HL-60 (cell line): ENCODE results near the gene OR2H2.

Experiments used
- DNase-seq, 2 experiments: peaks; one replicate each; pipeline ENCODE4 v3.0.0-alpha.2; 2010 to 2020; ENCODE audit warnings: low read depth in 1 of 2, low spot score in 1 of 2
- H3K27ac ChIP-seq: fragments of 250-450 bp; sonication (Bioruptor Pico); replicated peaks from 2 replicates; pipeline ENCODE4 v1.5.1; 2020; ENCODE audit warnings: mild to moderate bottlenecking, moderate library complexity
- H3K27me3 ChIP-seq: fragments of 250-450 bp; sonication (Bioruptor Pico); 2 replicates; pipeline ENCODE4 v1.5.1; 2021; ENCODE audit warnings: mild to moderate bottlenecking, moderate library complexity; ENCODE audit not compliant: insufficient read depth, poor library complexity, severe bottlenecking
- H3K4me3 ChIP-seq: replicated peaks from 2 replicates; pipeline ENCODE4 v1.5.1; 2011; ENCODE audit warnings: mild to moderate bottlenecking, control low read depth, low read length; ENCODE audit not compliant: insufficient read depth
- GABPA ChIP-seq: IDR thresholded peaks from 2 replicates; pipeline ENCODE4 v1.6.1; 2012; ENCODE audit warnings: low read depth
- POLR2AphosphoS5 ChIP-seq: IDR thresholded peaks from 2 replicates; pipeline ENCODE4 v1.6.1; 2012; ENCODE audit warnings: low read depth
- SPI1 ChIP-seq: IDR thresholded peaks from 2 replicates; pipeline ENCODE4 v1.6.1; 2012; ENCODE audit warnings: low read depth, mild to moderate bottlenecking, borderline replicate concordance
- TF ChIP-seq, protein P1 (sequence below): IDR thresholded peaks from 2 replicates; pipeline ENCODE4 v1.6.1; 2012; ENCODE audit warnings: low read depth; ENCODE audit not compliant: insufficient replicate concordance
- TF ChIP-seq, protein P2 (sequence below): IDR thresholded peaks from one replicate; pipeline ENCODE4 v1.5.1; 2011; ENCODE audit warnings: low read length, control low read depth, inconsistent platforms; ENCODE audit not compliant: insufficient read depth

The OR2H2 gene

DNA sequence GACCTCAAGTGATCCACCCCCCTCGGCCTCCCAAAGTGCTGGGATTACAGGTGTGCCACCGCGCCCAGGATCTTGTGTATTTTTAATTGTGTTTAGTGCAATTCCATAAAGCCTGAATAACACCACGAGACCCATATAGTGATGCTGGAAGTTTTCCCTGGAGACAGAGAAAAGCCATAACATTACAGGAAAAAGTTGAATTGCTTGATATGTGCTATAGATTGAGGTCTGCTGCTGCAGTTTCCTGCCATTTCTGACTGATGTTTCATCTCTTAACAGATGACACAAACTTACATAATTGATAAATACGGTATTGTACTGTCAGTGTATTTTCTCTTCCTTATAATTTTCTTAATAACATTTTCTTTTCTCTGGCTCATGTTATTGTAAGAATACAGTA is 18.1 kb upstream of the OR2H2 start:
- H3K27me3 ChIP-seq, result peaks cover 3% of the 10 kb centered on the region
- DNase-seq, result no peak
- no peak overlapping the region for H3K27ac ChIP-seq
- TF ChIP-seq, protein P1, sequence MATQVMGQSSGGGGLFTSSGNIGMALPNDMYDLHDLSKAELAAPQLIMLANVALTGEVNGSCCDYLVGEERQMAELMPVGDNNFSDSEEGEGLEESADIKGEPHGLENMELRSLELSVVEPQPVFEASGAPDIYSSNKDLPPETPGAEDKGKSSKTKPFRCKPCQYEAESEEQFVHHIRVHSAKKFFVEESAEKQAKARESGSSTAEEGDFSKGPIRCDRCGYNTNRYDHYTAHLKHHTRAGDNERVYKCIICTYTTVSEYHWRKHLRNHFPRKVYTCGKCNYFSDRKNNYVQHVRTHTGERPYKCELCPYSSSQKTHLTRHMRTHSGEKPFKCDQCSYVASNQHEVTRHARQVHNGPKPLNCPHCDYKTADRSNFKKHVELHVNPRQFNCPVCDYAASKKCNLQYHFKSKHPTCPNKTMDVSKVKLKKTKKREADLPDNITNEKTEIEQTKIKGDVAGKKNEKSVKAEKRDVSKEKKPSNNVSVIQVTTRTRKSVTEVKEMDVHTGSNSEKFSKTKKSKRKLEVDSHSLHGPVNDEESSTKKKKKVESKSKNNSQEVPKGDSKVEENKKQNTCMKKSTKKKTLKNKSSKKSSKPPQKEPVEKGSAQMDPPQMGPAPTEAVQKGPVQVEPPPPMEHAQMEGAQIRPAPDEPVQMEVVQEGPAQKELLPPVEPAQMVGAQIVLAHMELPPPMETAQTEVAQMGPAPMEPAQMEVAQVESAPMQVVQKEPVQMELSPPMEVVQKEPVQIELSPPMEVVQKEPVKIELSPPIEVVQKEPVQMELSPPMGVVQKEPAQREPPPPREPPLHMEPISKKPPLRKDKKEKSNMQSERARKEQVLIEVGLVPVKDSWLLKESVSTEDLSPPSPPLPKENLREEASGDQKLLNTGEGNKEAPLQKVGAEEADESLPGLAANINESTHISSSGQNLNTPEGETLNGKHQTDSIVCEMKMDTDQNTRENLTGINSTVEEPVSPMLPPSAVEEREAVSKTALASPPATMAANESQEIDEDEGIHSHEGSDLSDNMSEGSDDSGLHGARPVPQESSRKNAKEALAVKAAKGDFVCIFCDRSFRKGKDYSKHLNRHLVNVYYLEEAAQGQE, result no peak
- no peak for TF ChIP-seq GABPA
- TF ChIP-seq, protein P2, sequence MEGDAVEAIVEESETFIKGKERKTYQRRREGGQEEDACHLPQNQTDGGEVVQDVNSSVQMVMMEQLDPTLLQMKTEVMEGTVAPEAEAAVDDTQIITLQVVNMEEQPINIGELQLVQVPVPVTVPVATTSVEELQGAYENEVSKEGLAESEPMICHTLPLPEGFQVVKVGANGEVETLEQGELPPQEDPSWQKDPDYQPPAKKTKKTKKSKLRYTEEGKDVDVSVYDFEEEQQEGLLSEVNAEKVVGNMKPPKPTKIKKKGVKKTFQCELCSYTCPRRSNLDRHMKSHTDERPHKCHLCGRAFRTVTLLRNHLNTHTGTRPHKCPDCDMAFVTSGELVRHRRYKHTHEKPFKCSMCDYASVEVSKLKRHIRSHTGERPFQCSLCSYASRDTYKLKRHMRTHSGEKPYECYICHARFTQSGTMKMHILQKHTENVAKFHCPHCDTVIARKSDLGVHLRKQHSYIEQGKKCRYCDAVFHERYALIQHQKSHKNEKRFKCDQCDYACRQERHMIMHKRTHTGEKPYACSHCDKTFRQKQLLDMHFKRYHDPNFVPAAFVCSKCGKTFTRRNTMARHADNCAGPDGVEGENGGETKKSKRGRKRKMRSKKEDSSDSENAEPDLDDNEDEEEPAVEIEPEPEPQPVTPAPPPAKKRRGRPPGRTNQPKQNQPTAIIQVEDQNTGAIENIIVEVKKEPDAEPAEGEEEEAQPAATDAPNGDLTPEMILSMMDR, result no peak
- TF ChIP-seq POLR2AphosphoS5, result no peak
- TF ChIP-seq SPI1, result no peak
- H3K4me3 ChIP-seq, result no peak overlapping the region

DNA sequence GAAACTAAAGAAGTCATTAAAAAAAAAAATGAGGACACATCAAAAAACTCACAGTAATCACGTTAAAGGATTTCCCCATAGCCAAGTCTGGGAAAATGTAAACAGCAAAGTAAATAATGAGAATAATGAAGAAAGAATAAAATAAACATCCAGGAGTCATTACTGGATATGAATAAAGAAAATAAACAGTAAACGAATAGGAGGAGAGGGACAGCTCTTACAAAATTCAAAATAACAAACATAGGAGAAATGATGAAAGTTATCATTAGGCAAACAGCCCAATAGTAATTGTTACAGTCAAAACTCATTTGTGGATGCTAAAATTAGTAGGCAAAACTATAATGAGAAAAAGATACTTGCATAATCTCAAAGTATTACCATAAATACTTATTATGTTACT is 17.4 kb upstream of the OR2H2 start:
- no peak for DNase-seq
- H3K27me3 ChIP-seq, result peaks cover 3% of the 10 kb centered on the region
- no peak overlapping the region for H3K4me3 ChIP-seq
- TF ChIP-seq SPI1 (no peak), POLR2AphosphoS5 (no peak)
- TF ChIP-seq, protein P1, result no peak
- TF ChIP-seq, protein P2, result no peak
- no peak overlapping the region for H3K27ac ChIP-seq

DNA sequence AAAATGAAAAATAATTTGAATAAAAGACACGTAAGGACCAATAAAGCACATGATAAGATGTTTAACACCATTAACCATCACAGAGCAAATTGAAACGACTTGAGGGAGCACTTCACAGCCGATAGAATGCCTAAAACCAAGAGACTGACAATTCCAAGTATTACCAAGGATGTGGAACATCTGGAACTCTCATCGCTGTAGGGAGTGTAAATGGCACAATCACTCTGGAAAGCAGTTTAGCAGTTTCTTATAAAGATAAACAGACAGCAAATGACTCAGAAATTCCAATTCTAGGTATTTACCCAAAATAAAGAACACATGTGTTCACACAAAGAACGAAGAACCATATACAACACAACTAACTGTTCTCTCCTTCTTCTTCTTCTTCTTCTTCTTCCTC is 16.9 kb upstream of the OR2H2 start:
- H3K27ac ChIP-seq, result no peak overlapping the region
- H3K27me3 ChIP-seq, result peaks cover 3% of the 10 kb centered on the region
- no peak overlapping the region for H3K4me3 ChIP-seq
- TF ChIP-seq GABPA (no peak), POLR2AphosphoS5 (no peak), SPI1 (no peak)
- TF ChIP-seq, protein P1, result no peak
- TF ChIP-seq, protein P2, result no peak
- DNase-seq, result no peak
